ENCODE measurements around the gene WFDC1. TPM values are rescaled to one million over a fixed set of nuclear protein-coding genes. Genes with fewer than 3 reads are reported as not detected.

WFDC1 gene
- total and polyA plus RNA-seq, 2 of the 4 experiments (the other 2 are of a cell fraction), result 4.7 to 6.8 TPM

DNA sequence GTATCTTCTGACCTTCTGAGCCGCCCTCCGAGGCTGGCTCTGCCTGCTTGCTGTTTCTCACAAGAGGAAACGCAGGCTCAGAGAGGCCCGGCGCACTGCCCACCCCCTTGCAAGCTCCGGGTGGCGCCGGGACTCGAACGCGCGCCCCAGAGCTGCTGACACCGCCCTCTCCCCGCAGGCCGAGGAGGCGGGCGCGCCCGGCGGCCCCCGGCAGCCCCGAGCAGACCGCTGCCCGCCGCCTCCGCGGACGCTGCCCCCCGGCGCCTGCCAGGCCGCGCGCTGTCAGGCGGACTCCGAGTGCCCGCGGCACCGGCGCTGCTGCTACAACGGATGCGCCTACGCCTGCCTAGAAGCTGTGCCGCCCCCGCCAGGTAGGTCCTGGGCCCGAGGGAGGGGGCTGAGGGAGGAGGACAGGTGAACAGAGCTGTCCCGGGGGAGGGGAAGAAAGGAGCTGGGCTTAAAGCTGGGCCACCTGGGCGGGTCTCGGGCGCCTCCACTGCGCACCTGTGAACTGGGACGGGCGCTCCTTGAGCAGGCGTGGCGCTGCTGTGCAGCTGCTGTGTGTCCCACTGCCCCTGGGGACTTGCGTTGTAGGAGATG is 18.2 kb downstream of the WFDC1 start:
- Histone ChIP-seq H3K4me3 (ENCODE audit: insufficient read depth, low read depth, low read length) (no peak overlapping the region), H2BK120ac (ENCODE audit: low read depth, low read length) (no peak overlapping the region), H3K18ac (ENCODE audit: low read depth, low read length) (no peak overlapping the region), H3K27ac (ENCODE audit: insufficient read depth, low read length) (no peak overlapping the region), H3K79me1 (ENCODE audit: low read depth in 1 of 2, low read length in 2 of 2) (peaks cover under 1 to 5% of the 10 kb centered on the region in 2 experiments; a peak in 3 of 4 replicates), H3K56ac (ENCODE audit: extremely low read depth, insufficient read depth, low read length) (no peak overlapping the region), H2BK20ac (ENCODE audit: low read depth, low read length) (no peak overlapping the region), H3K9ac (ENCODE audit: low read depth, low read length) (no peak overlapping the region; the same call in 1 of the 2 replicates), H3K9me3 (ENCODE audit: control insufficient read depth, insufficient read depth, low read length) (peaks cover 2% of the 10 kb centered on the region), H3K27me3 (ENCODE audit: control insufficient read depth, insufficient read depth, low read length) (no peaks in the 10 kb centered on the region), H2AK9ac (replicated peaks; ENCODE audit: low read depth, low read length, poor library complexity) (no peak overlapping the region), H3K9me1 (ENCODE audit: insufficient read depth, low read length) (no peaks in the 10 kb centered on the region), H2AK5ac (ENCODE audit: low read depth, low read length) (no peak overlapping the region), H3K4me2 (ENCODE audit: low read depth, low read length) (no peak overlapping the region; the same call in 1 of the 2 replicates), H3K14ac (replicated peaks; ENCODE audit: low read depth, low read length) (no peak overlapping the region), H4K8ac (ENCODE audit: low read depth in 2 of 2, low read length in 2 of 2) (no peak overlapping the region), H3K4ac (ENCODE audit: low read depth, low read length) (no peak overlapping the region), H2AFZ (replicated peaks; ENCODE audit: low read length, poor library complexity) (peak overlapping the region; percentile 18), H3K23ac (ENCODE audit: low read depth, low read length) (no peak overlapping the region), H3K4me1 (ENCODE audit: control insufficient read depth, insufficient read depth, low read length) (no peaks in the 10 kb centered on the region; the same call in 1 of the 2 replicates), H4K20me1 (ENCODE audit: insufficient read depth, low read length) (no peaks in the 10 kb centered on the region), H2BK15ac (ENCODE audit: low read depth, low read length) (no peak overlapping the region), H4K91ac (ENCODE audit: insufficient read depth, low read depth, low read length) (no peak overlapping the region), H4K5ac (ENCODE audit: low read depth, low read length) (no peak overlapping the region), H2BK5ac (ENCODE audit: low read depth, low read length, poor library complexity, severe bottlenecking) (no peak overlapping the region), H3K36me3 (ENCODE audit: control insufficient read depth, insufficient read depth, low read length) (peaks cover 3% of the 10 kb centered on the region)
- ATAC-seq (ENCODE audit: low read depth) (no peak; the same call in 1 of the 2 replicates), DNase-seq (no peak)
- dilution Hi-C loops (cut with HindIII; ENCODE audit: low sequenced_read_pairs, unreplicated experiment) (no loop called here), in situ Hi-C loops (cut with MboI; ENCODE audit: low sequenced_read_pairs) (no loop called here), intact Hi-C loops (cut with micrococcal nuclease) (no loop called here)
- TF ChIP-seq, protein P1, sequence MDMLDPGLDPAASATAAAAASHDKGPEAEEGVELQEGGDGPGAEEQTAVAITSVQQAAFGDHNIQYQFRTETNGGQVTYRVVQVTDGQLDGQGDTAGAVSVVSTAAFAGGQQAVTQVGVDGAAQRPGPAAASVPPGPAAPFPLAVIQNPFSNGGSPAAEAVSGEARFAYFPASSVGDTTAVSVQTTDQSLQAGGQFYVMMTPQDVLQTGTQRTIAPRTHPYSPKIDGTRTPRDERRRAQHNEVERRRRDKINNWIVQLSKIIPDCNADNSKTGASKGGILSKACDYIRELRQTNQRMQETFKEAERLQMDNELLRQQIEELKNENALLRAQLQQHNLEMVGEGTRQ (IDR thresholded peaks at IDR 0.05; ENCODE audit: low read depth, low read length), result no peak
- 29% methylated on average over 22 of the region's 55 CpGs; no CpG with 5 or more reads in 1 of the 2 experiments for WGBS, 2 experiments (ENCODE audit: extremely low coverage in 2 of 2, insufficient read length in 1 of 2)
- no TSS peak for BruUV-seq (replicated peaks)
- ChIA-PET POLR2A (ENCODE audit: unreplicated experiment) (no interaction called here), CTCF (interaction anchor here (1.5 to 1.6 kb wide), 2 partner anchors 35 to 126 kb away, joined by 3 to 8 read pairs; partner anchors contain the start of gene TAF1C)

Data from IMR-90 (cell line).